ENCODE measurements around the gene ABCG8.

GRCh38 chr2:43880471-43880870, 41.7 kb downstream of the ABCG8 start:
- no peak for TF ChIP-seq CTCF (conservative IDR thresholded peaks at IDR 0.05)
- TF ChIP-seq ZFX (IDR thresholded peaks at IDR 0.05) = no peak

Data from C4-2B (cell line).